Astrocyte (in vitro differentiated cells and primary cell): Measurements from ENCODE around the gene FUT7.

Experiments
- CTCF ChIP-seq: IDR thresholded peaks from 2 replicates; pipeline ENCODE4 v1.5.1; 2011; ENCODE audit warnings: low read depth, mild to moderate bottlenecking, inconsistent platforms, low read length, moderate library complexity; ENCODE audit not compliant: insufficient read depth
- EZH2 ChIP-seq: IDR thresholded peaks from 2 replicates; pipeline ENCODE4 v1.6.1; 2012; ENCODE audit warnings: mild to moderate bottlenecking, low read length, inconsistent platforms; ENCODE audit not compliant: insufficient read depth

- TF ChIP-seq CTCF: no peak
- TF ChIP-seq EZH2: no peak
Measured at GRCh38 chr9:137039611-137040366, 7.9 kb upstream of the FUT7 start.
